PC-9 (cell line): ENCODE measurements around the gene PRKCA.

ENCODE experiments used
- EZH2 ChIP-seq: fragments of 200-600 bp; sonication (generic); IDR thresholded peaks from 2 replicates; pipeline ENCODE4 v1.8.0; 2017; ENCODE audit warnings: antibody characterized with exemption, low read depth
- TF ChIP-seq, protein P1 (sequence below): fragments of 200-600 bp; sonication (generic); conservative IDR thresholded peaks from 2 replicates; pipeline ENCODE4 v1.6.1; 2017; ENCODE audit warnings: mixed run types, antibody characterized with exemption, mild to moderate bottlenecking, moderate library complexity

DNA sequence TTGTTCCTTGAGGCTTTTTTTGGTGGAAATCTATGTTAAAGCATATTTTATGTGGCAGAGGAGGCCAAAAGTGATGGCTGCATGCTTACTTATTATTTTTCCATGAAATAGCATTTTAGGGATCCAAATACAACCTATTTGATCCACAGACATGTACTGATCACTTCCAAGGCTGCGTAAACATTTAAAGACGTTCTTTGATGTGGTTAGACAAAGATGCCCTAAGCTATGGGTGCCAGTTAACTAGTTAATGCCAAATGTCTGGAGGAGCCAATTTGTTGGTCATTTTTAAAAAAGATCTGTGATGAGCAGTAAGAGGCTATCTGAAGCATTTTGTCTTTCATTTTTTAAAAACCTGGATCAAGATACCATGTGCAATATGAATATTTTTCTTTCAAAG lies 17.3 kb upstream of the PRKCA start:
- TF ChIP-seq, protein P1, sequence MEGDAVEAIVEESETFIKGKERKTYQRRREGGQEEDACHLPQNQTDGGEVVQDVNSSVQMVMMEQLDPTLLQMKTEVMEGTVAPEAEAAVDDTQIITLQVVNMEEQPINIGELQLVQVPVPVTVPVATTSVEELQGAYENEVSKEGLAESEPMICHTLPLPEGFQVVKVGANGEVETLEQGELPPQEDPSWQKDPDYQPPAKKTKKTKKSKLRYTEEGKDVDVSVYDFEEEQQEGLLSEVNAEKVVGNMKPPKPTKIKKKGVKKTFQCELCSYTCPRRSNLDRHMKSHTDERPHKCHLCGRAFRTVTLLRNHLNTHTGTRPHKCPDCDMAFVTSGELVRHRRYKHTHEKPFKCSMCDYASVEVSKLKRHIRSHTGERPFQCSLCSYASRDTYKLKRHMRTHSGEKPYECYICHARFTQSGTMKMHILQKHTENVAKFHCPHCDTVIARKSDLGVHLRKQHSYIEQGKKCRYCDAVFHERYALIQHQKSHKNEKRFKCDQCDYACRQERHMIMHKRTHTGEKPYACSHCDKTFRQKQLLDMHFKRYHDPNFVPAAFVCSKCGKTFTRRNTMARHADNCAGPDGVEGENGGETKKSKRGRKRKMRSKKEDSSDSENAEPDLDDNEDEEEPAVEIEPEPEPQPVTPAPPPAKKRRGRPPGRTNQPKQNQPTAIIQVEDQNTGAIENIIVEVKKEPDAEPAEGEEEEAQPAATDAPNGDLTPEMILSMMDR, result no peak
- TF ChIP-seq EZH2, result no peak
